Endodermal cell (in vitro differentiated cells): ENCODE measurements around the gene PLEKHG2. TPM values are rescaled to one million over a fixed set of nuclear protein-coding genes. Genes with fewer than 3 reads are reported as not detected.

Experiments
- DNase-seq: peaks from one replicate; pipeline ENCODE4 v3.0.0-alpha.2; 2017
- H3K27ac ChIP-seq: 2 replicates; pipeline ENCODE4 v1.5.1; 2013; ENCODE audit warnings: mild to moderate bottlenecking, low read depth, low read length, moderate library complexity
- H3K27me3 ChIP-seq: 2 replicates; pipeline ENCODE4 v1.6.1; 2013; ENCODE audit warnings: mild to moderate bottlenecking, low read length, moderate library complexity; ENCODE audit not compliant: insufficient read depth, control insufficient read depth, poor library complexity, severe bottlenecking
- H3K36me3 ChIP-seq: 2 replicates; pipeline ENCODE4 v1.7.0; 2013; ENCODE audit warnings: mild to moderate bottlenecking, low read length, moderate library complexity; ENCODE audit not compliant: control insufficient read depth, insufficient read depth
- H3K4me1 ChIP-seq: one replicate; pipeline ENCODE4 v1.7.0; 2013; ENCODE audit warnings: low read length; ENCODE audit not compliant: control insufficient read depth, insufficient read depth
- H3K4me3 ChIP-seq: 2 replicates; pipeline ENCODE4 v1.5.1; 2013; ENCODE audit warnings: mild to moderate bottlenecking, low read length, moderate library complexity
- H3K9ac ChIP-seq: 2 replicates; pipeline ENCODE4 v1.6.1; 2013; ENCODE audit warnings: mild to moderate bottlenecking, low read length, moderate library complexity; ENCODE audit not compliant: poor library complexity, severe bottlenecking; ENCODE audit errors: extremely low read depth
- H3K9me3 ChIP-seq: 2 replicates; pipeline ENCODE4 v1.6.1; 2013; ENCODE audit warnings: mild to moderate bottlenecking, low read length, moderate library complexity; ENCODE audit not compliant: control insufficient read depth
- H3K27ac Mint-ChIP-seq: 2 replicates; pipeline ENCODE4 v1.8.0; 2020; ENCODE audit warnings: mixed read lengths
- H3K27me3 Mint-ChIP-seq: 2 replicates; pipeline ENCODE4 v1.8.0; 2021; ENCODE audit warnings: mild to moderate bottlenecking, mixed read lengths; ENCODE audit not compliant: insufficient read depth
- H3K36me3 Mint-ChIP-seq: 2 replicates; pipeline ENCODE4 v1.8.0; 2020; ENCODE audit warnings: low read depth, mixed read lengths
- H3K4me1 Mint-ChIP-seq: 2 replicates; pipeline ENCODE4 v1.8.0; 2020; ENCODE audit warnings: mixed read lengths
- H3K4me3 Mint-ChIP-seq: 2 replicates; pipeline ENCODE4 v1.8.0; 2020; ENCODE audit warnings: mild to moderate bottlenecking, moderate library complexity, mixed read lengths
- H3K9me3 Mint-ChIP-seq: 2 replicates; pipeline ENCODE4 v1.8.0; 2020; ENCODE audit warnings: mild to moderate bottlenecking, mixed read lengths
- WGBS, 2 experiments: methylation state at CpG; one replicate each; pipeline versions ENCODE4 v1.1.5 to v1.1.7; 2013; ENCODE audit warnings: missing lambda C conversion rate in 2 of 2, mixed read lengths in 1 of 2; ENCODE audit not compliant: insufficient coverage in 1 of 2, insufficient read length in 1 of 2; 5-methylcytosine and 5-hydroxymethylcytosine counted together
- total RNA-seq, 2 donors: library from RNA; stranded (reverse); fragmentation: NEBNext Ultra II Directional in 1 of 2; extraction: Animal tissue kit (Norgen Biotek cat#: 25700) in 1 of 2; gene quantifications; 2 replicates in 1 of 2; 3 replicates in 1 of 2; pipeline ENCODE4 v1.2.1, GENCODE V29; 2021
- TF ChIP-seq, protein P1 (sequence below): fragments of 200-600 bp; sonication (generic); conservative IDR thresholded peaks from 2 replicates; pipeline ENCODE4 v1.5.0; 2021; ENCODE audit warnings: antibody characterized with exemption, mild to moderate bottlenecking

Gene PLEKHG2
- total RNA-seq, 2 donors from 2014 or later, result 127 to 160 TPM

DNA sequence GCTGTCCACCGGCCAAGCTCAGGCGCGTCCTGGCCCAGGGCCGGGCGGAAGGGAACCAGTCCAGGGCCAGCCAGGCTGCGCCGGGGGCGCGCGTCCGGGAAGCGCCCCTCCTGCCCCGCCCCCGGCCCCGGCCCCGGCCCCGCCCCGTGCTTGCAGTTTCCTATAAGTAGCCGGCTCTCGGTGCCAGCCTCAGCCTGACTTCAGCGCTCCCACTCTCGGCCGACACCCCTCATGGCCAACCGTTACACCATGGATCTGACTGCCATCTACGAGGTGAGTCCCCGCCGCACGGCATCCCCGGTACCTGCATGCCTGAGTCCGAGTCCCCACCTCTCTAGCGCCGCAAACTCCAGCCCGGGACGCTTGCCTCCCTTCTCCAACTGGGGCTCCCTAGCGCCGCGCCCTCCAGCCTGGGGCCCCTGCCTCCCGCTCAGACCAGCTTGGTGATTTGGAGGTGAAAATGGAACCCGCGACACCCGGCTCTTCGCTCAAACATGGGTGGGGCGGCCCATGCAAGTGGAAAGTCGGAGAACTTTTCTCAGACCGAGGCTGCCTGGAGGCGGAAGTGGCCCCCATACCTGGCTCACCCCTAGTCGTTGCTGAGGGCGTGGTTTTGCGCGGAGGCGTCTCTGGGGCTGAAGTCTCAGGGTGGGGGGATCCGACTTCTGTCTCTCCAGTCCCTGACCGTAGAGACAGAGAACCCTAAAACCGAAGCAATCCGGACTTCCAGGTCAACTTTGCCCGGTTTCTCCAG is 5.6 kb upstream of the PLEKHG2 start, which contains the start of gene ZFP36:
Gene ZFP36, plus strand, starts transcription at position 192 of the 754 bp plus-strand sequence. Its CDS starts 58 bp downstream, at position 250.
- DNase-seq, result peak; percentile 95
- Histone ChIP-seq H3K9ac (peak within 1 kb of the TSS; percentile 86), H3K9me3 (no peaks in the 10 kb centered on the region), H3K27me3 (no peaks in the 10 kb centered on the region), H3K4me1 (peaks cover 14% of the 10 kb centered on the region), H3K36me3 (peaks cover 4% of the 10 kb centered on the region), H3K27ac (no peak within 1 kb of the TSS), H3K4me3 (peak within 1 kb of the TSS; percentile 95)
- H3K36me3 Mint-ChIP-seq, result peaks cover 10% of the 10 kb centered on the region
- peaks cover 41% of the 10 kb centered on the region for H3K4me1 Mint-ChIP-seq
- TF ChIP-seq, protein P1, sequence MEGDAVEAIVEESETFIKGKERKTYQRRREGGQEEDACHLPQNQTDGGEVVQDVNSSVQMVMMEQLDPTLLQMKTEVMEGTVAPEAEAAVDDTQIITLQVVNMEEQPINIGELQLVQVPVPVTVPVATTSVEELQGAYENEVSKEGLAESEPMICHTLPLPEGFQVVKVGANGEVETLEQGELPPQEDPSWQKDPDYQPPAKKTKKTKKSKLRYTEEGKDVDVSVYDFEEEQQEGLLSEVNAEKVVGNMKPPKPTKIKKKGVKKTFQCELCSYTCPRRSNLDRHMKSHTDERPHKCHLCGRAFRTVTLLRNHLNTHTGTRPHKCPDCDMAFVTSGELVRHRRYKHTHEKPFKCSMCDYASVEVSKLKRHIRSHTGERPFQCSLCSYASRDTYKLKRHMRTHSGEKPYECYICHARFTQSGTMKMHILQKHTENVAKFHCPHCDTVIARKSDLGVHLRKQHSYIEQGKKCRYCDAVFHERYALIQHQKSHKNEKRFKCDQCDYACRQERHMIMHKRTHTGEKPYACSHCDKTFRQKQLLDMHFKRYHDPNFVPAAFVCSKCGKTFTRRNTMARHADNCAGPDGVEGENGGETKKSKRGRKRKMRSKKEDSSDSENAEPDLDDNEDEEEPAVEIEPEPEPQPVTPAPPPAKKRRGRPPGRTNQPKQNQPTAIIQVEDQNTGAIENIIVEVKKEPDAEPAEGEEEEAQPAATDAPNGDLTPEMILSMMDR, result peak; percentile 13
- WGBS, 2 experiments, result 0 to 1% methylated on average over 16 to 56 of the region's 56 CpGs
- H3K27me3 Mint-ChIP-seq, result no peaks in the 10 kb centered on the region
- H3K4me3 Mint-ChIP-seq, result peak within 1 kb of the TSS; percentile 91
- H3K9me3 Mint-ChIP-seq, result no peaks in the 10 kb centered on the region
- peak within 1 kb of the TSS; percentile 95 for H3K27ac Mint-ChIP-seq

DNA sequence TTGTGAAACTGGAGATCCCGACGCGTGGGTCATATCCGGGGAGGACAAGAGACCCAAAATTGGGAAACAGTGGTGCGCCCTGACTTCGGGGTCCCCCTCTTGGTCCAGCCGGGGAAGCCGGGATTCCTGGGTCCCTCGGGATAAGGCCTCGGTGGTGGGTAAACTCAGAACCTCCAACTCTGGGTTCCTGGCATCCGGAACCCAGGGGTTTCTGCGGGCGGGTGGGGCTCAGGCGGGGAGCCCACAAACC is 5.1 kb upstream of the PLEKHG2 start:
- no peaks in the 10 kb centered on the region for H3K27me3 Mint-ChIP-seq
- TF ChIP-seq, protein P1, result no peak
- H3K27me3 ChIP-seq, result no peaks in the 10 kb centered on the region
- no peaks in the 10 kb centered on the region for H3K9me3 Mint-ChIP-seq
- H3K27ac ChIP-seq, result no peak overlapping the region
- peak; percentile 57 for DNase-seq
- peak overlapping the region; percentile 86 for H3K9ac ChIP-seq
- H3K4me1 ChIP-seq, result peaks cover 10% of the 10 kb centered on the region
- no peaks in the 10 kb centered on the region for H3K9me3 ChIP-seq
- WGBS, 2 experiments, result 22 to 25% methylated on average over 8 to 14 of the region's 14 CpGs
- H3K27ac Mint-ChIP-seq, result peak overlapping the region; percentile 94
- H3K4me3 ChIP-seq, result peak overlapping the region; percentile 95
- H3K36me3 Mint-ChIP-seq, result peaks cover 10% of the 10 kb centered on the region
- peaks cover 36% of the 10 kb centered on the region for H3K4me1 Mint-ChIP-seq
- H3K36me3 ChIP-seq, result peaks cover 4% of the 10 kb centered on the region
- H3K4me3 Mint-ChIP-seq, result peak overlapping the region; percentile 91

DNA sequence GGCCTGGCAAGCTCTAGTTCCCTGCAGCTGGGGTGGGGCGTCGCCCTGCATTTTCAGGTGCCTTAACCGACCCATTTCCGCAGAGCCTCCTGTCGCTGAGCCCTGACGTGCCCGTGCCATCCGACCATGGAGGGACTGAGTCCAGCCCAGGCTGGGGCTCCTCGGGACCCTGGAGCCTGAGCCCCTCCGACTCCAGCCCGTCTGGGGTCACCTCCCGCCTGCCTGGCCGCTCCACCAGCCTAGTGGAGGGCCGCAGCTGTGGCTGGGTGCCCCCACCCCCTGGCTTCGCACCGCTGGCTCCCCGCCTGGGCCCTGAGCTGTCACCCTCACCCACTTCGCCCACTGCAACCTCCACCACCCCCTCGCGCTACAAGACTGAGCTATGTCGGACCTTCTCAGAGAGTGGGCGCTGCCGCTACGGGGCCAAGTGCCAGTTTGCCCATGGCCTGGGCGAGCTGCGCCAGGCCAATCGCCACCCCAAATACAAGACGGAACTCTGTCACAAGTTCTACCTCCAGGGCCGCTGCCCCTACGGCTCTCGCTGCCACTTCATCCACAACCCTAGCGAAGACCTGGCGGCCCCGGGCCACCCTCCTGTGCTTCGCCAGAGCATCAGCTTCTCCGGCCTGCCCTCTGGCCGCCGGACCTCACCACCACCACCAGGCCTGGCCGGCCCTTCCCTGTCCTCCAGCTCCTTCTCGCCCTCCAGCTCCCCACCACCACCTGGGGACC is 4.6 kb upstream of the PLEKHG2 start:
- 76 to 86% methylated on average over 17 to 40 of the region's 40 CpGs for WGBS, 2 experiments
- H3K9me3 ChIP-seq, result no peaks in the 10 kb centered on the region
- peak overlapping the region; percentile 86 for H3K9ac ChIP-seq
- peaks cover 10% of the 10 kb centered on the region for H3K36me3 Mint-ChIP-seq
- peak; percentile 58 for DNase-seq
- H3K27me3 Mint-ChIP-seq, result no peaks in the 10 kb centered on the region
- H3K27ac Mint-ChIP-seq, result peak overlapping the region; percentile 95
- H3K36me3 ChIP-seq, result peaks cover 4% of the 10 kb centered on the region
- peak overlapping the region; percentile 91 for H3K4me3 Mint-ChIP-seq
- H3K27me3 ChIP-seq, result no peaks in the 10 kb centered on the region
- H3K4me1 ChIP-seq, result peaks cover 9% of the 10 kb centered on the region
- peak overlapping the region; percentile 95 for H3K4me3 ChIP-seq
- TF ChIP-seq, protein P1, result no peak
- H3K9me3 Mint-ChIP-seq, result no peaks in the 10 kb centered on the region
- no peak overlapping the region for H3K27ac ChIP-seq
- H3K4me1 Mint-ChIP-seq, result peaks cover 35% of the 10 kb centered on the region
